ENCODE results near the gene SNX30. TPM values are rescaled to one million over a fixed set of nuclear protein-coding genes. Genes with fewer than 3 reads are reported as not detected.

The SNX30 gene
- total and polyA plus RNA-seq, 4 donors, result 1.8 to 13.5 (median 6.5) TPM

DNA sequence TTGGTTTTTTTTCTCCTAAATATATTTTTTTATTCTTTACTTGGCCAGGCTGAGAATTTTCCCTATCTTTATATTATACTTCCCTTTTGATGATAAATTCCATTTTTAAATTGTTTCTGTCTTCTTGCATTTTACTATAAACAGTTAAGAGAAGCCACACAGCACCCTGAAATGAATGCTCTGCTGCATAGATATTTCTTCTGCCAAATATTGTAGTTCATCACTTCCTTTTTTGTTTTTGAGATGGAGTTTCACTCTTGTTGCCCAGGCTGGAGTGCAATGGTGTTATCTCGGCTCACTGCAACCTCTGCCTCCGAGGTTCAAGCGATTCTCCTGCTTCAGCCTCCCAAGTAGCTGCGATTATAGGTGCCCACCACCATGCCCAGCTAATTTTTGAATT is 24.1 kb upstream of the SNX30 start:
- Histone ChIP-seq H3K9me3 (ENCODE audit: control insufficient read depth in 4 of 4, low read length in 3 of 4) (no peaks in the 10 kb centered on the region), H3K36me3 (ENCODE audit: control insufficient read depth in 4 of 4, insufficient read depth in 3 of 4, low read depth in 1 of 4, low read length in 3 of 4) (no peaks in the 10 kb centered on the region), H3K27ac (ENCODE audit: low read depth in 1 of 2, low read length in 2 of 2) (no peak overlapping the region), H3K4me3 (ENCODE audit: low read depth in 1 of 3, low read length in 3 of 3) (no peak overlapping the region), H3K9ac (ENCODE audit: low read depth in 1 of 2, low read length in 2 of 2) (no peak overlapping the region), H3K27me3 (ENCODE audit: control insufficient read depth in 4 of 4, insufficient read depth in 4 of 4, low read length in 3 of 4) (no peaks in the 10 kb centered on the region), H3K4me1 (ENCODE audit: control insufficient read depth in 4 of 4, insufficient read depth in 4 of 4, low read length in 3 of 4) (peaks cover 0 to under 1% (median 0%) of the 10 kb centered on the region in 4 donors)
- TF ChIP-seq, protein P1, sequence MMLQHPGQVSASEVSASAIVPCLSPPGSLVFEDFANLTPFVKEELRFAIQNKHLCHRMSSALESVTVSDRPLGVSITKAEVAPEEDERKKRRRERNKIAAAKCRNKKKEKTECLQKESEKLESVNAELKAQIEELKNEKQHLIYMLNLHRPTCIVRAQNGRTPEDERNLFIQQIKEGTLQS (IDR thresholded peaks at IDR 0.05), result no peak
- TF ChIP-seq, protein P2, sequence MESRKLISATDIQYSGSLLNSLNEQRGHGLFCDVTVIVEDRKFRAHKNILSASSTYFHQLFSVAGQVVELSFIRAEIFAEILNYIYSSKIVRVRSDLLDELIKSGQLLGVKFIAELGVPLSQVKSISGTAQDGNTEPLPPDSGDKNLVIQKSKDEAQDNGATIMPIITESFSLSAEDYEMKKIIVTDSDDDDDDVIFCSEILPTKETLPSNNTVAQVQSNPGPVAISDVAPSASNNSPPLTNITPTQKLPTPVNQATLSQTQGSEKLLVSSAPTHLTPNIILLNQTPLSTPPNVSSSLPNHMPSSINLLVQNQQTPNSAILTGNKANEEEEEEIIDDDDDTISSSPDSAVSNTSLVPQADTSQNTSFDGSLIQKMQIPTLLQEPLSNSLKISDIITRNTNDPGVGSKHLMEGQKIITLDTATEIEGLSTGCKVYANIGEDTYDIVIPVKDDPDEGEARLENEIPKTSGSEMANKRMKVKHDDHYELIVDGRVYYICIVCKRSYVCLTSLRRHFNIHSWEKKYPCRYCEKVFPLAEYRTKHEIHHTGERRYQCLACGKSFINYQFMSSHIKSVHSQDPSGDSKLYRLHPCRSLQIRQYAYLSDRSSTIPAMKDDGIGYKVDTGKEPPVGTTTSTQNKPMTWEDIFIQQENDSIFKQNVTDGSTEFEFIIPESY (IDR thresholded peaks at IDR 0.05), result no peak
- TF ChIP-seq, protein P3, sequence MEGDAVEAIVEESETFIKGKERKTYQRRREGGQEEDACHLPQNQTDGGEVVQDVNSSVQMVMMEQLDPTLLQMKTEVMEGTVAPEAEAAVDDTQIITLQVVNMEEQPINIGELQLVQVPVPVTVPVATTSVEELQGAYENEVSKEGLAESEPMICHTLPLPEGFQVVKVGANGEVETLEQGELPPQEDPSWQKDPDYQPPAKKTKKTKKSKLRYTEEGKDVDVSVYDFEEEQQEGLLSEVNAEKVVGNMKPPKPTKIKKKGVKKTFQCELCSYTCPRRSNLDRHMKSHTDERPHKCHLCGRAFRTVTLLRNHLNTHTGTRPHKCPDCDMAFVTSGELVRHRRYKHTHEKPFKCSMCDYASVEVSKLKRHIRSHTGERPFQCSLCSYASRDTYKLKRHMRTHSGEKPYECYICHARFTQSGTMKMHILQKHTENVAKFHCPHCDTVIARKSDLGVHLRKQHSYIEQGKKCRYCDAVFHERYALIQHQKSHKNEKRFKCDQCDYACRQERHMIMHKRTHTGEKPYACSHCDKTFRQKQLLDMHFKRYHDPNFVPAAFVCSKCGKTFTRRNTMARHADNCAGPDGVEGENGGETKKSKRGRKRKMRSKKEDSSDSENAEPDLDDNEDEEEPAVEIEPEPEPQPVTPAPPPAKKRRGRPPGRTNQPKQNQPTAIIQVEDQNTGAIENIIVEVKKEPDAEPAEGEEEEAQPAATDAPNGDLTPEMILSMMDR (IDR thresholded peaks at IDR 0.05; ENCODE audit: low read depth, low read length, missing input control), result no peak
- no peak for TF ChIP-seq NR2F2 (IDR thresholded peaks at IDR 0.05)
- TF ChIP-seq RAD21 (IDR thresholded peaks at IDR 0.05), result no peak
- no peak for TF ChIP-seq GABPA (IDR thresholded peaks at IDR 0.05 in 1 of 2, conservative IDR thresholded peaks at IDR 0.05 in 1 of 2)
- TF ChIP-seq SP1 (IDR thresholded peaks at IDR 0.05), result no peak
- no peak for TF ChIP-seq TAF1 (conservative IDR thresholded peaks at IDR 0.05)
- TF ChIP-seq FOXA2 (IDR thresholded peaks at IDR 0.05), result no peak
- TF ChIP-seq YY1 (IDR thresholded peaks at IDR 0.05), result no peak
- no peak for TF ChIP-seq EGR1 (IDR thresholded peaks at IDR 0.05; ENCODE audit: low read depth in 2 of 2)
- TF ChIP-seq HNF4A (conservative IDR thresholded peaks at IDR 0.05), result no peak
- TF ChIP-seq, protein P4, sequence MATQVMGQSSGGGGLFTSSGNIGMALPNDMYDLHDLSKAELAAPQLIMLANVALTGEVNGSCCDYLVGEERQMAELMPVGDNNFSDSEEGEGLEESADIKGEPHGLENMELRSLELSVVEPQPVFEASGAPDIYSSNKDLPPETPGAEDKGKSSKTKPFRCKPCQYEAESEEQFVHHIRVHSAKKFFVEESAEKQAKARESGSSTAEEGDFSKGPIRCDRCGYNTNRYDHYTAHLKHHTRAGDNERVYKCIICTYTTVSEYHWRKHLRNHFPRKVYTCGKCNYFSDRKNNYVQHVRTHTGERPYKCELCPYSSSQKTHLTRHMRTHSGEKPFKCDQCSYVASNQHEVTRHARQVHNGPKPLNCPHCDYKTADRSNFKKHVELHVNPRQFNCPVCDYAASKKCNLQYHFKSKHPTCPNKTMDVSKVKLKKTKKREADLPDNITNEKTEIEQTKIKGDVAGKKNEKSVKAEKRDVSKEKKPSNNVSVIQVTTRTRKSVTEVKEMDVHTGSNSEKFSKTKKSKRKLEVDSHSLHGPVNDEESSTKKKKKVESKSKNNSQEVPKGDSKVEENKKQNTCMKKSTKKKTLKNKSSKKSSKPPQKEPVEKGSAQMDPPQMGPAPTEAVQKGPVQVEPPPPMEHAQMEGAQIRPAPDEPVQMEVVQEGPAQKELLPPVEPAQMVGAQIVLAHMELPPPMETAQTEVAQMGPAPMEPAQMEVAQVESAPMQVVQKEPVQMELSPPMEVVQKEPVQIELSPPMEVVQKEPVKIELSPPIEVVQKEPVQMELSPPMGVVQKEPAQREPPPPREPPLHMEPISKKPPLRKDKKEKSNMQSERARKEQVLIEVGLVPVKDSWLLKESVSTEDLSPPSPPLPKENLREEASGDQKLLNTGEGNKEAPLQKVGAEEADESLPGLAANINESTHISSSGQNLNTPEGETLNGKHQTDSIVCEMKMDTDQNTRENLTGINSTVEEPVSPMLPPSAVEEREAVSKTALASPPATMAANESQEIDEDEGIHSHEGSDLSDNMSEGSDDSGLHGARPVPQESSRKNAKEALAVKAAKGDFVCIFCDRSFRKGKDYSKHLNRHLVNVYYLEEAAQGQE (IDR thresholded peaks at IDR 0.05), result no peak
- DNase-seq (ENCODE audit: low spot score), result no peak
- WGBS, result 88% methylated on average over 4 of the region's 4 CpGs

DNA sequence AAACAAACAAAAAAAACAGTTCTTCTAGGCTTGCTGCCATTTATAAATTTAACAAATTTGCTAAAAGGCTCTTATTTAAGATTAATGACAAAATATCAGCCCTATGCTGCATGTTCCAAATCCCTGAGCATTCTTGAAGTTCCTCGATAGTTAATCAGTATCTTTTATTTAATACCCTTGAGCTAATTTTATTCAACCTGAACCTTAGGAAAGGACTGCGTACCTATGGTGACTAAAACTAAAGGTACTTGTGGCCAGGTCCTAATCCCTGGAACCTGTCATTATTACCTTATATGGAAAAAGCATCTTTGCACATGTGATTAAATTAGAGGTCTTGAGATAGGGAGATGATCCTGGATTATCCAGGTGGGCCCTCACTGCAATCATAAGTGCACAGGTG is 22.2 kb upstream of the SNX30 start:
- H3K9me3 ChIP-seq (ENCODE audit: control insufficient read depth in 4 of 4, low read length in 3 of 4), result no peaks in the 10 kb centered on the region
- H3K27ac ChIP-seq (ENCODE audit: low read depth in 1 of 2, low read length in 2 of 2), result no peak overlapping the region
- H3K4me1 ChIP-seq (ENCODE audit: control insufficient read depth in 4 of 4, insufficient read depth in 4 of 4, low read length in 3 of 4), result peaks cover 0 to 12% (median 2%) of the 10 kb centered on the region in 4 donors
- no peak overlapping the region for H3K4me3 ChIP-seq (ENCODE audit: low read depth in 1 of 3, low read length in 3 of 3)
- 91% methylated on average over 2 of the region's 2 CpGs for WGBS
- H3K27me3 ChIP-seq (ENCODE audit: control insufficient read depth in 4 of 4, insufficient read depth in 4 of 4, low read length in 3 of 4), result no peaks in the 10 kb centered on the region
- DNase-seq (ENCODE audit: low spot score), result no peak
- H3K36me3 ChIP-seq (ENCODE audit: control insufficient read depth in 4 of 4, insufficient read depth in 3 of 4, low read depth in 1 of 4, low read length in 3 of 4), result no peaks in the 10 kb centered on the region
- H3K9ac ChIP-seq (ENCODE audit: low read depth in 1 of 2, low read length in 2 of 2), result no peak overlapping the region
- TF ChIP-seq, protein P4 (IDR thresholded peaks at IDR 0.05), result no peak
- TF ChIP-seq HNF4G (IDR thresholded peaks at IDR 0.05) (no peak), HNF4A (conservative IDR thresholded peaks at IDR 0.05) (no peak), FOXA1 (IDR thresholded peaks at IDR 0.05) (no peak), EGR1 (IDR thresholded peaks at IDR 0.05; ENCODE audit: low read depth in 2 of 2) (no peak), TAF1 (conservative IDR thresholded peaks at IDR 0.05) (no peak), FOXA2 (IDR thresholded peaks at IDR 0.05) (no peak)
- TF ChIP-seq, protein P2 (IDR thresholded peaks at IDR 0.05), result no peak
- TF ChIP-seq, protein P3 (IDR thresholded peaks at IDR 0.05; ENCODE audit: low read depth, low read length, missing input control), result no peak

Measured in liver (tissue), 9 donors.